Measurements from ENCODE around the gene LPXN. TPM values are rescaled to one million over a fixed set of nuclear protein-coding genes. Genes with fewer than 3 reads are reported as not detected.
A peak's percentile ranks its signal among the peaks of the same experiment; 100 is the strongest.

Gene LPXN
- total and polyA plus RNA-seq, 8 donors = 8.1 to 43.8 (median 10.4) TPM

GRCh38 chr11:58526721-58527120, 48.9 kb downstream of the LPXN start:
- H3K4me3 ChIP-seq = no peak overlapping the region
- H3K27ac ChIP-seq = no peak overlapping the region
- no peaks in the 10 kb centered on the region for H3K27me3 ChIP-seq
- no peaks in the 10 kb centered on the region for H3K9me3 ChIP-seq
- ATAC-seq (no peak), DNase-seq (no peak)
- H3K4me1 ChIP-seq = peaks cover 3 to 34% of the 10 kb centered on the region in 2 donors
- intact Hi-C loops (cut with DNase I) = no loop called here
- no peak for TF ChIP-seq CTCF (IDR thresholded peaks at IDR 0.05)
- peaks cover 0 to 38% of the 10 kb centered on the region in 2 donors for H3K36me3 ChIP-seq

GRCh38 chr11:58525037-58525614, 50.5 kb downstream of the LPXN start:
- H3K4me1 ChIP-seq = peaks cover 3 to 34% of the 10 kb centered on the region in 2 donors
- H3K36me3 ChIP-seq = peaks cover 0 to 23% of the 10 kb centered on the region in 2 donors
- TF ChIP-seq CTCF (IDR thresholded peaks at IDR 0.05) = no peak
- intact Hi-C loops (cut with DNase I) = no loop called here
- no peak for DNase-seq
- no peaks in the 10 kb centered on the region for H3K9me3 ChIP-seq
- peak overlapping the region in 1 of 2 donors; percentile 69 for H3K27ac ChIP-seq
- H3K4me3 ChIP-seq = no peak overlapping the region
- peak; percentile 59 for ATAC-seq
- H3K27me3 ChIP-seq = no peaks in the 10 kb centered on the region

- H3K27ac ChIP-seq = peak overlapping the region in 1 of 2 donors; percentile 69
- intact Hi-C loops (cut with DNase I) = no loop called here
- peaks cover 0 to 16% of the 10 kb centered on the region in 2 donors for H3K36me3 ChIP-seq
- H3K4me1 ChIP-seq = peaks cover 3 to 34% of the 10 kb centered on the region in 2 donors
- ATAC-seq = peak; percentile 97
- peak in 2 of 4 donors; percentile 66 to 74 for DNase-seq
- no peaks in the 10 kb centered on the region for H3K27me3 ChIP-seq
- peak; percentile 45 to 79 for TF ChIP-seq CTCF (IDR thresholded peaks at IDR 0.05)
- H3K9me3 ChIP-seq = no peaks in the 10 kb centered on the region
- no peak overlapping the region for H3K4me3 ChIP-seq
Measured at GRCh38 chr11:58524232-58525036, 51.2 kb downstream of the LPXN start.

GRCh38 chr11:58513747-58514367, 61.8 kb downstream of the LPXN start:
- TF ChIP-seq CTCF (IDR thresholded peaks at IDR 0.05) = peak; percentile 58 to 59
- Histone ChIP-seq H3K4me1 (no peaks in the 10 kb centered on the region), H3K4me3 (no peak overlapping the region), H3K27ac (no peak overlapping the region), H3K9me3 (no peaks in the 10 kb centered on the region), H3K27me3 (no peaks in the 10 kb centered on the region), H3K36me3 (no peaks in the 10 kb centered on the region)
- ATAC-seq (peak; percentile 82), DNase-seq (peak in 2 of 4 donors; percentile 27 to 43)
- intact Hi-C loops (cut with DNase I) = no loop called here

- DNase-seq (no peak), ATAC-seq (no peak)
- H3K9me3 ChIP-seq = no peaks in the 10 kb centered on the region
- no peak overlapping the region for H3K4me3 ChIP-seq
- H3K4me1 ChIP-seq = no peaks in the 10 kb centered on the region
- H3K27ac ChIP-seq = no peak overlapping the region
- no peak for TF ChIP-seq CTCF (IDR thresholded peaks at IDR 0.05)
- no peaks in the 10 kb centered on the region for H3K36me3 ChIP-seq
- intact Hi-C loops (cut with DNase I) = no loop called here
- H3K27me3 ChIP-seq = no peaks in the 10 kb centered on the region
Measured at GRCh38 chr11:58511636-58512035, 64.0 kb downstream of the LPXN start.
